Lower lobe of right lung (tissue), 2 donors: ENCODE results near the gene THBS4. TPM values are rescaled to one million over a fixed set of nuclear protein-coding genes. Genes with fewer than 3 reads are reported as not detected.
"Not testable (repeated sequence)": the region's sequence is repeated elsewhere in the genome, so short reads cannot be mapped to it uniquely, and the experiment has no call there.

Experiments
- ATAC-seq, 2 donors: fragments of 200-7000 bp; cut with Tn5 transposase; one replicate each; pipeline ENCODE4 v1.9.1; 2020 to 2022; ENCODE audit warnings: mild to moderate bottlenecking in 2 of 2, moderate library complexity in 2 of 2
- DNase-seq: peaks from one replicate; pipeline ENCODE4 v3.0.0-alpha.2; 2020
- H3K27ac ChIP-seq: fragments of 200-600 bp; one replicate; pipeline ENCODE4 v1.8.0; 2022
- H3K27me3 ChIP-seq: fragments of 200-600 bp; one replicate; pipeline ENCODE4 v1.8.0; 2022; ENCODE audit warnings: low read depth
- H3K36me3 ChIP-seq: fragments of 200-600 bp; one replicate; pipeline ENCODE4 v1.8.0; 2022; ENCODE audit warnings: mild to moderate bottlenecking
- H3K4me1 ChIP-seq: fragments of 200-600 bp; one replicate; pipeline ENCODE4 v1.8.0; 2022
- H3K4me3 ChIP-seq: fragments of 200-600 bp; one replicate; pipeline ENCODE4 v1.8.0; 2022; ENCODE audit warnings: mild to moderate bottlenecking
- H3K9me3 ChIP-seq: fragments of 200-600 bp; one replicate; pipeline ENCODE4 v1.8.0; 2022
- CTCF ChIP-seq: fragments of 200-600 bp; IDR thresholded peaks from one replicate; pipeline ENCODE4 v1.8.0; 2022; ENCODE audit warnings: antibody characterized with exemption, mild to moderate bottlenecking
- intact Hi-C: fragments of 100-400 bp; cut with DNase I; formaldehyde crosslinking; loops from one replicate; pipeline ENCODE4 v1.11.0; 2022
- total RNA-seq: library from RNA; stranded (reverse); fragmentation: NEBNext Ultra II Directional; extraction: Animal tissue kit (Norgen Biotek cat#: 25700); gene quantifications from one replicate; pipeline ENCODE4 v1.2.1, GENCODE V29; 2021
- donor health status: DM: no; HTN: yes; CAD: no; lungs with severe emphysema.

The THBS4 gene
- total RNA-seq, 1 donor from 2014 or later: 2.9 TPM

GRCh38 chr5:80090884-80091166 is 55.7 kb downstream of the THBS4 start:
- H3K9me3 ChIP-seq: no peaks in the 10 kb centered on the region
- no peaks in the 10 kb centered on the region for H3K4me1 ChIP-seq
- no peak overlapping the region for H3K27ac ChIP-seq
- H3K27me3 ChIP-seq: no peaks in the 10 kb centered on the region
- no peaks in the 10 kb centered on the region for H3K36me3 ChIP-seq
- H3K4me3 ChIP-seq: no peak overlapping the region
- DNase-seq (no peak), ATAC-seq (no peak)
- intact Hi-C loops: loop anchor here (5.0 kb wide), 1 partner anchor 216 kb away; no protein-coding TSS in a partner anchor
- TF ChIP-seq CTCF: no peak

GRCh38 chr5:80091792-80092192 is 56.6 kb downstream of the THBS4 start:
- peak; percentile 71 to 80 for ATAC-seq
- DNase-seq, H3K9me3 ChIP-seq, H3K27ac ChIP-seq, H3K4me1 ChIP-seq, H3K4me3 ChIP-seq, H3K27me3 ChIP-seq, H3K36me3 ChIP-seq: not testable (repeated sequence)
- intact Hi-C loops: loop anchor here (5.0 kb wide), 1 partner anchor 216 kb away; no protein-coding TSS in a partner anchor
- TF ChIP-seq CTCF: peak; percentile 69

GRCh38 chr5:80092486-80093107 is 57.4 kb downstream of the THBS4 start:
- intact Hi-C loops: loop anchor here (5.0 kb wide), 1 partner anchor 215 kb away; no protein-coding TSS in a partner anchor
- no peak overlapping the region for H3K4me3 ChIP-seq
- H3K27me3 ChIP-seq: no peaks in the 10 kb centered on the region
- no peaks in the 10 kb centered on the region for H3K4me1 ChIP-seq
- ATAC-seq (no peak), DNase-seq (no peak)
- H3K9me3 ChIP-seq: no peaks in the 10 kb centered on the region
- no peaks in the 10 kb centered on the region for H3K36me3 ChIP-seq
- TF ChIP-seq CTCF: no peak
- no peak overlapping the region for H3K27ac ChIP-seq

GRCh38 chr5:80093796-80094195 is 58.6 kb downstream of the THBS4 start:
- ATAC-seq (peak; percentile 50 to 62), DNase-seq (no peak)
- H3K4me3 ChIP-seq: no peak overlapping the region
- no peak for TF ChIP-seq CTCF
- intact Hi-C loops: loop anchor here (5.0 kb wide), 1 partner anchor 214 kb away; no protein-coding TSS in a partner anchor
- H3K27me3 ChIP-seq: no peaks in the 10 kb centered on the region
- H3K27ac ChIP-seq: no peak overlapping the region
- no peaks in the 10 kb centered on the region for H3K36me3 ChIP-seq
- H3K4me1 ChIP-seq: no peaks in the 10 kb centered on the region
- no peaks in the 10 kb centered on the region for H3K9me3 ChIP-seq

GRCh38 chr5:80094236-80094738 is 59.1 kb downstream of the THBS4 start:
- intact Hi-C loops: loop anchor here (5.0 kb wide), 1 partner anchor 213 kb away; no protein-coding TSS in a partner anchor
- no peak overlapping the region for H3K27ac ChIP-seq
- no peak for TF ChIP-seq CTCF

More at GRCh38 chr5:80094236-80094738, 59.1 kb downstream of the THBS4 start:
- Histone ChIP-seq H3K4me3 (no peak overlapping the region), H3K27me3 (no peaks in the 10 kb centered on the region), H3K4me1 (no peaks in the 10 kb centered on the region), H3K9me3 (no peaks in the 10 kb centered on the region), H3K36me3 (no peaks in the 10 kb centered on the region)
- ATAC-seq (no peak), DNase-seq (no peak)
